VCaP (cell line): ENCODE measurements around the gene PLA2G10.

Experiments used
- H3K27ac ChIP-seq: fragments of 450-650 bp; 2 replicates; pipeline ENCODE4 v1.5.1; 2017
- CTCF ChIP-seq: fragments of 450-650 bp; conservative IDR thresholded peaks from 2 replicates; pipeline ENCODE4 v1.5.1; 2017; ENCODE audit warnings: mild to moderate bottlenecking, moderate library complexity

PLA2G10 gene

DNA sequence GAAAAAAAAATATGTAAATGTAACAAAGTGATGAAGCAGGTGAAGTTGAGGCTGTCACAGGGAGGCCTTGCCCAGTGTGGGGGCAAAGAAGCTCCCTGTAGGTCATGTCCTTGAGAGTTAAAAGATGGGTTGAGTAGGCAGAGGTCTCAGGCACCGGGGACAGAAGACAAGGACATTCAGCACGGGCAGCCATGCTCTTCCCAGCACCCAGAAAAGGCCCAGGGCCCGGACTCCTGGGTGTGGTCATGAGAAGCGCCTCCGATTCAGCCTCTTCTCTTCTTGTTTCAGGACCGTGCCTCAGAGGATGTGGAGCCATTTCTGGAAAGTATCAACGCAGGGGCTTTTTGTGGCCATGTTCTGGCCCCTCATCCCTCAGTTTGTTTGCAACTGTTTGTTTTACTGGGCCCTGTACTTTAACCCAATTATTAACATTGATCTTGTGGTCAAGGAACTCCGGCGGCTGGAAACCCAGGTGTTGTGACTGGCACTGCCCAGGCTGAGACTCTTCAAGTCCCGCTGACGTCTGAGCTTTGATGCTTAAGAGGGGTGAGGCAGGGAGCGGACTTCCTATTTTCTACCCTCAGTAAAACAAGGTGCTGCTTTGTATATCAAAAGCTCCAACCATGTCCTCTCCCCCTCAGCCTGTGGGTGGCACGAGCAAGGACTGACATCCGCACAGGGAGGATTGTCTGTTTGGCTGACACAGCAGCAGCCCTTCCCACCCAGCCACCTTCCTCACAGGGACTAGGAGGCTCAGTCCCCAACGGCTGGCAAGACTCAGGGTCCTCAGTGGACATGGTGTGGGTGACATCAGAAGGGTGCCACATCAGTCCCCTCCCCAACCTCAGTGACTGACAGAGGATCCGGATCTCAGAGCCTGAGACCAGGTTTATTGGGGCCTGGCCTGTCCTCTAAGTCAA is 26.5 kb downstream of the PLA2G10 start:
- no peak overlapping the region for H3K27ac ChIP-seq
- no peak for TF ChIP-seq CTCF

GRCh38 chr16:14658063-14658462 is 36.0 kb downstream of the PLA2G10 start:
- TF ChIP-seq CTCF, result no peak
- H3K27ac ChIP-seq, result peak overlapping the region; percentile 75

DNA sequence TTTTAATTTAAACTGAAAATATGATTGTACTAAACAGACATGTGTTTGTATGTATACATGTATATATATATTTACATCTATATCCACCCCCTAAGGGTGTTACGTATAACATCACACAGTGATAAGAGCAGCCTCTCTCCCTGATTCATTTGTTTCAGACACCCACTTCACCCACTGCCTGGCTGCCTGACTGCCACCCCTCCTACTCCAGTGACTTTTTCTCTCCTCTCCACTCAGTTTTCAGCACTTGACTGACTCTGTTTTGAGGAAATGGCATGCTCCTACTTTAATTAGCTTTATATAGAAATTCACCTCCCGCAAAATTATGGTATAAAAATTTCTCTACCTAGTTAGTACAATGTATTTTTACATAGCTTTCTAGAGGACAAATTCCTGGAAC is 41.4 kb downstream of the PLA2G10 start:
- H3K27ac ChIP-seq, result no peak overlapping the region
- no peak for TF ChIP-seq CTCF

GRCh38 chr16:14650629-14651028 is 43.5 kb downstream of the PLA2G10 start:
- no peak for TF ChIP-seq CTCF
- no peak overlapping the region for H3K27ac ChIP-seq

DNA sequence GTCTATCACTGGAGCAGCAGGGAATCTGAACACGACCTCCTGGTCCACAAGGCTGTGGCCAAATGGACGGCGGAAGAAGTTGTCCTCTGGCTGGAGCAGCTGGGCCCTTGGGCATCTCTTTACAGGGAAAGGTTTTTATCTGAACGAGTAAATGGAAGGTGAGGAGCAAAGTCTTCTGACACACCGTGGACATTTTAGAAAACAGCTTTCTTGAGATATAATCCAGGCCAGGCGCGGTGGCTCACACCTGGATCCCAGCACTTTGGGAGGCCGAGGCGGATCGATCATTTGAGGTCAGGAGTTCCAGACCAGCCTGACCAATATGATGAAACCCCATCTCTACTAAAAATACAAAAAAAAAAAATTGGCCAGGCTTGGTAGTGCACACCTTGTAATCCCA is 44.3 kb downstream of the PLA2G10 start:
- H3K27ac ChIP-seq, result no peak overlapping the region
- no peak for TF ChIP-seq CTCF

- no peak overlapping the region for H3K27ac ChIP-seq
- TF ChIP-seq CTCF, result no peak
Observed at GRCh38 chr16:14641926-14642325, 52.2 kb downstream of the PLA2G10 start.

- no peak for TF ChIP-seq CTCF
- H3K27ac ChIP-seq, result no peak overlapping the region
Observed at GRCh38 chr16:14641206-14641605, 52.9 kb downstream of the PLA2G10 start.
